Measurements from ENCODE around the gene CENPO. TPM values are rescaled to one million over a fixed set of nuclear protein-coding genes. Genes with fewer than 3 reads are reported as not detected.

Gene CENPO
- total RNA-seq, 6 experiments from 2014 or later, result 1.6 to 6.0 (median 3.1) TPM

GRCh38 chr2:24840164-24840869 is 47.1 kb downstream of the CENPO start:
- H3K4me1 ChIP-seq, result no peaks in the 10 kb centered on the region
- no peaks in the 10 kb centered on the region for H3K36me3 ChIP-seq
- no peaks in the 10 kb centered on the region for H3K27me3 ChIP-seq
- H3K27ac ChIP-seq, result no peak overlapping the region
- H3K4me3 ChIP-seq, result no peak overlapping the region
- H3K9me3 ChIP-seq, result no peaks in the 10 kb centered on the region
- 57% methylated on average over 15 of the region's 17 CpGs for WGBS (ENCODE audit: insufficient coverage, low coverage, low lambda C conversion rate, missing lambda C conversion rate)
- no peak for TF ChIP-seq CTCF (IDR thresholded peaks at IDR 0.05)
- no peak for TF ChIP-seq POLR2A (IDR thresholded peaks at IDR 0.05)
- intact Hi-C loops (cut with DNase I), result no loop called here
- ATAC-seq, result no peak
- no peak for DNase-seq

GRCh38 chr2:24840962-24841945 is 48.0 kb downstream of the CENPO start:
- DNase-seq (no peak), ATAC-seq (peak in 1 of 4 donors; percentile 14)
- H3K4me3 ChIP-seq, result no peak overlapping the region
- TF ChIP-seq POLR2A (IDR thresholded peaks at IDR 0.05) (no peak), CTCF (IDR thresholded peaks at IDR 0.05) (no peak)
- H3K27ac ChIP-seq, result no peak overlapping the region
- H3K9me3 ChIP-seq, result no peaks in the 10 kb centered on the region
- H3K4me1 ChIP-seq, result no peaks in the 10 kb centered on the region
- H3K36me3 ChIP-seq, result no peaks in the 10 kb centered on the region
- H3K27me3 ChIP-seq, result no peaks in the 10 kb centered on the region
- 90% methylated on average over 8 of the region's 26 CpGs for WGBS (ENCODE audit: insufficient coverage, low coverage, low lambda C conversion rate, missing lambda C conversion rate)
- intact Hi-C loops (cut with DNase I), result no loop called here

- intact Hi-C loops (cut with DNase I), result no loop called here
- no peak for DNase-seq
- WGBS (ENCODE audit: insufficient coverage, low coverage, low lambda C conversion rate, missing lambda C conversion rate), result 86% methylated on average over 5 of the region's 39 CpGs
- H3K36me3 ChIP-seq, result no peaks in the 10 kb centered on the region
- H3K4me3 ChIP-seq, result no peak overlapping the region
- H3K9me3 ChIP-seq, result no peaks in the 10 kb centered on the region
- no peak overlapping the region for H3K27ac ChIP-seq
- no peak for TF ChIP-seq POLR2A (IDR thresholded peaks at IDR 0.05)
- TF ChIP-seq CTCF (IDR thresholded peaks at IDR 0.05), result no peak
- no peak for ATAC-seq
- no peaks in the 10 kb centered on the region for H3K27me3 ChIP-seq
- H3K4me1 ChIP-seq, result no peaks in the 10 kb centered on the region
Observed at GRCh38 chr2:24842081-24843050, 49.1 kb downstream of the CENPO start.

- no peaks in the 10 kb centered on the region for H3K27me3 ChIP-seq
- ATAC-seq (no peak), DNase-seq (no peak)
- H3K4me3 ChIP-seq, result no peak overlapping the region
- TF ChIP-seq CTCF (IDR thresholded peaks at IDR 0.05) (no peak), POLR2A (IDR thresholded peaks at IDR 0.05) (no peak)
- no peaks in the 10 kb centered on the region for H3K4me1 ChIP-seq
- no peak overlapping the region for H3K27ac ChIP-seq
- no peaks in the 10 kb centered on the region for H3K9me3 ChIP-seq
- no peaks in the 10 kb centered on the region for H3K36me3 ChIP-seq
- intact Hi-C loops (cut with DNase I), result no loop called here
- 89% methylated on average over 11 of the region's 12 CpGs for WGBS (ENCODE audit: insufficient coverage, low coverage, low lambda C conversion rate, missing lambda C conversion rate)
Observed at GRCh38 chr2:24843330-24843860, 50.2 kb downstream of the CENPO start.
